Mucosa of stomach (tissue), 1 donor: ENCODE data around the gene SBSN.

Experiments
- H3K27me3 ChIP-seq: one replicate; pipeline ENCODE4 v1.7.0; 2013; ENCODE audit warnings: mild to moderate bottlenecking, low read length; ENCODE audit not compliant: control insufficient read depth, insufficient read depth
- H3K36me3 ChIP-seq: one replicate; pipeline ENCODE4 v1.7.0; 2013; ENCODE audit warnings: low read length; ENCODE audit not compliant: control insufficient read depth, insufficient read depth
- H3K4me1 ChIP-seq: one replicate; pipeline ENCODE4 v1.7.0; 2013; ENCODE audit warnings: mild to moderate bottlenecking, low read length; ENCODE audit not compliant: control insufficient read depth, insufficient read depth
- H3K4me3 ChIP-seq: one replicate; pipeline ENCODE4 v1.7.0; 2013; ENCODE audit warnings: low read length
- H3K9ac ChIP-seq: one replicate; pipeline ENCODE4 v1.7.0; 2013; ENCODE audit warnings: mild to moderate bottlenecking, low read length, moderate library complexity
- H3K9me3 ChIP-seq: one replicate; pipeline ENCODE4 v1.7.0; 2013; ENCODE audit warnings: mild to moderate bottlenecking, low read length, moderate library complexity; ENCODE audit not compliant: control insufficient read depth
- donor health status: Pancreatic carcinoma.

The SBSN gene

GRCh38 chr19:35559781-35560180 lies 31.7 kb upstream of the SBSN start:
- no peak overlapping the region for H3K9ac ChIP-seq
- H3K27me3 ChIP-seq = peaks cover 39% of the 10 kb centered on the region
- H3K36me3 ChIP-seq = no peaks in the 10 kb centered on the region
- no peak overlapping the region for H3K4me3 ChIP-seq
- H3K4me1 ChIP-seq = peaks cover 8% of the 10 kb centered on the region
- H3K9me3 ChIP-seq = no peaks in the 10 kb centered on the region

GRCh38 chr19:35559281-35559659 lies 31.2 kb upstream of the SBSN start:
- H3K36me3 ChIP-seq = no peaks in the 10 kb centered on the region
- H3K4me3 ChIP-seq = no peak overlapping the region
- H3K27me3 ChIP-seq = peaks cover 39% of the 10 kb centered on the region
- peaks cover 8% of the 10 kb centered on the region for H3K4me1 ChIP-seq
- H3K9me3 ChIP-seq = no peaks in the 10 kb centered on the region
- H3K9ac ChIP-seq = no peak overlapping the region

- no peak overlapping the region for H3K4me3 ChIP-seq
- no peak overlapping the region for H3K9ac ChIP-seq
- H3K36me3 ChIP-seq = no peaks in the 10 kb centered on the region
- H3K9me3 ChIP-seq = no peaks in the 10 kb centered on the region
- H3K4me1 ChIP-seq = peaks cover 8% of the 10 kb centered on the region
- H3K27me3 ChIP-seq = peaks cover 39% of the 10 kb centered on the region
These were observed 30.5 kb upstream of the SBSN start for GRCh38 chr19:35558400-35559280.

- H3K27me3 ChIP-seq = peaks cover 39% of the 10 kb centered on the region
- no peak overlapping the region for H3K9ac ChIP-seq
- H3K4me3 ChIP-seq = no peak overlapping the region
These were observed 29.7 kb upstream of the SBSN start for GRCh38 chr19:35557539-35558399.

GRCh38 chr19:35556846-35557538 lies 28.9 kb upstream of the SBSN start:
- Histone ChIP-seq H3K36me3 (no peaks in the 10 kb centered on the region), H3K9ac (no peak overlapping the region), H3K9me3 (no peaks in the 10 kb centered on the region), H3K4me3 (no peak overlapping the region), H3K27me3 (peaks cover 39% of the 10 kb centered on the region), H3K4me1 (peaks cover 8% of the 10 kb centered on the region)

More at GRCh38 chr19:35557539-35558399, 29.7 kb upstream of the SBSN start:
- H3K36me3 ChIP-seq = no peaks in the 10 kb centered on the region
- H3K9me3 ChIP-seq = no peaks in the 10 kb centered on the region
- peaks cover 8% of the 10 kb centered on the region for H3K4me1 ChIP-seq

- Histone ChIP-seq H3K4me3 (no peak overlapping the region), H3K27me3 (peaks cover 36% of the 10 kb centered on the region), H3K9ac (no peak overlapping the region), H3K9me3 (no peaks in the 10 kb centered on the region), H3K4me1 (peaks cover 8% of the 10 kb centered on the region), H3K36me3 (no peaks in the 10 kb centered on the region)
These were observed 28.0 kb upstream of the SBSN start for GRCh38 chr19:35556025-35556590.

- Histone ChIP-seq H3K4me1 (peaks cover 8% of the 10 kb centered on the region), H3K4me3 (no peak overlapping the region), H3K9me3 (no peaks in the 10 kb centered on the region), H3K36me3 (no peaks in the 10 kb centered on the region), H3K27me3 (peaks cover 32% of the 10 kb centered on the region), H3K9ac (no peak overlapping the region)
These were observed 27.3 kb upstream of the SBSN start for GRCh38 chr19:35555301-35556005.

- no peaks in the 10 kb centered on the region for H3K9me3 ChIP-seq
- H3K9ac ChIP-seq = no peak overlapping the region
- peaks cover 8% of the 10 kb centered on the region for H3K4me1 ChIP-seq
- H3K36me3 ChIP-seq = no peaks in the 10 kb centered on the region
- no peak overlapping the region for H3K4me3 ChIP-seq
- peaks cover 20% of the 10 kb centered on the region for H3K27me3 ChIP-seq
These were observed 26.0 kb upstream of the SBSN start for GRCh38 chr19:35554076-35554475.

GRCh38 chr19:35553385-35554000 lies 25.4 kb upstream of the SBSN start:
- Histone ChIP-seq H3K36me3 (no peaks in the 10 kb centered on the region), H3K9me3 (no peaks in the 10 kb centered on the region), H3K27me3 (peaks cover 14% of the 10 kb centered on the region), H3K4me1 (peaks cover 8% of the 10 kb centered on the region), H3K4me3 (no peak overlapping the region), H3K9ac (no peak overlapping the region)

GRCh38 chr19:35552534-35553384 lies 24.6 kb upstream of the SBSN start:
- Histone ChIP-seq H3K4me1 (peaks cover under 1% of the 10 kb centered on the region), H3K4me3 (no peak overlapping the region), H3K9me3 (no peaks in the 10 kb centered on the region), H3K36me3 (no peaks in the 10 kb centered on the region), H3K27me3 (peaks cover 8% of the 10 kb centered on the region), H3K9ac (no peak overlapping the region)
